GM04503 (cell line): ENCODE data around the gene PPM1J.

Experiments used
- DNase-seq: peaks from one replicate; pipeline ENCODE4 v3.0.0-alpha.2; 2012; ENCODE audit warnings: low read depth

Gene PPM1J

GRCh38 chr1:112687361-112687760 lies 27.8 kb downstream of the PPM1J start:
- no peak for DNase-seq

- no peak for DNase-seq
Observed at GRCh38 chr1:112686835-112687234, 28.3 kb downstream of the PPM1J start.

- no peak for DNase-seq
Observed at GRCh38 chr1:112686417-112686816, 28.7 kb downstream of the PPM1J start.

GRCh38 chr1:112685913-112686312 lies 29.2 kb downstream of the PPM1J start:
- no peak for DNase-seq

- DNase-seq = no peak
Observed at GRCh38 chr1:112678605-112679004, 36.5 kb downstream of the PPM1J start.

- no peak for DNase-seq
Observed at GRCh38 chr1:112677501-112677900, 37.6 kb downstream of the PPM1J start.

- no peak for DNase-seq
Observed at GRCh38 chr1:112676543-112676942, 38.6 kb downstream of the PPM1J start.

- no peak for DNase-seq
Observed at GRCh38 chr1:112675728-112676381, 39.3 kb downstream of the PPM1J start.

- no peak for DNase-seq
Observed at GRCh38 chr1:112674986-112675727, 40.0 kb downstream of the PPM1J start.

GRCh38 chr1:112674440-112674985 lies 40.6 kb downstream of the PPM1J start, which contains the start of gene MOV10:
TSS of gene MOV10 (plus strand) at chr1:112674659. CDS start at chr1:112674913, 254 bp downstream.
- DNase-seq = peak; percentile 27

- peak; percentile 45 for DNase-seq
Observed at GRCh38 chr1:112673592-112674439, 41.3 kb downstream of the PPM1J start.

GRCh38 chr1:112672842-112673241 lies 42.3 kb downstream of the PPM1J start:
- DNase-seq = no peak

- DNase-seq = no peak
Observed at GRCh38 chr1:112672009-112672408, 43.1 kb downstream of the PPM1J start.

- no peak for DNase-seq
Observed at GRCh38 chr1:112666946-112667345, 48.2 kb downstream of the PPM1J start.

GRCh38 chr1:112665857-112666256 lies 49.3 kb downstream of the PPM1J start:
- DNase-seq = no peak
